NCI-H1092 (cell line): ENCODE data around the gene POLD2.

Experiments
- DNase-seq: peaks from one replicate; lab custom pipeline; 2025; lab: John Stamatoyannopoulos, UW

Gene POLD2

GRCh38 chr7:44152971-44153947 is 29.9 kb upstream of the POLD2 start:
- no peak for DNase-seq

- DNase-seq: no peak
Observed at GRCh38 chr7:44151956-44152355, 28.6 kb upstream of the POLD2 start.

- DNase-seq: no peak
Observed at GRCh38 chr7:44150966-44151941, 27.9 kb upstream of the POLD2 start.

GRCh38 chr7:44150466-44150832 is 27.1 kb upstream of the POLD2 start:
- no peak for DNase-seq

DNA sequence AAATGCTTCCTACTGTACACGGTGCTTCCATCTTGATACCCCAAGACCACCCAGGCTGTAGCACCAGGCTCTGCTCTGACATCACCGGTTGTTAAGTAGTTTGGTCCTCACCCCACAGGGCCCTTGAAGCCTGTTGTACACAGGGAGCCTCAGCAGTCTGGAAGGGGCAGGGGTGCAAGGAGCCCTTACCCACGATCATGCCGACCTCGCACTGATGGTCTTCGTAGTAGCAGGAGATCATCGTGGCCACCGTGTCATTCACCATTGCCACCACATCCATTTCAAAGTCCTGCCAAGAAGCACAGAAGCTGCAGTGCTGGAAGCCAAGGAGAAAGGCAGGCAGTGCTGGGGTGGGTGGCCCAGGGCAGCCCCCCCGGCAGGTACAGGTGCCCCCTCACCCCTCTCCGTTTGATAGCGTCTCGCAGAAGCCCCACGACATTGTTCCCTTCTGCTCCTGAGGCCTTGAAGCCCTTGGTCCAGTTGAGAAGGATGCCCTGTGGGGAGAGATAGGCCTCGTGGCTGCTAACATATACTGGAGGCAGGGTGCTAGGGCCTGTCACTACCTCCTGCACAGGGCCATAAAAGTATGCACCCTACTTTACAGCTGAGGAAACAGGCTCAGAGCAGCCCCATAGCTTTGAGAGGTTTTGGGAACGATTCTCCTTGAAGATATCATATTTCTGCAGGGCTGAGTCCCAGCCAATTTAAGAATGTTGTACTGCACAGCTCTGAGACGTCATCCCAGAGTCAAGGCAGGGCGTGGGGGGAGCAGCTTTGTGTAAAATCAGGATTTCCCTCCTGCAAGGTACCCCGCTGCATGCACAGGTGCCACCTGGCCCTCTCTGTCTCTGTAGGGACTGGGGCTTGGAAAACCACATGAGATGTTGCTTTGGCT is 26.5 kb upstream of the POLD2 start:
- DNase-seq: no peak

GRCh38 chr7:44148961-44149536 is 25.7 kb upstream of the POLD2 start:
- DNase-seq: no peak

- DNase-seq: no peak
Observed at GRCh38 chr7:44148166-44148565, 24.8 kb upstream of the POLD2 start.

DNA sequence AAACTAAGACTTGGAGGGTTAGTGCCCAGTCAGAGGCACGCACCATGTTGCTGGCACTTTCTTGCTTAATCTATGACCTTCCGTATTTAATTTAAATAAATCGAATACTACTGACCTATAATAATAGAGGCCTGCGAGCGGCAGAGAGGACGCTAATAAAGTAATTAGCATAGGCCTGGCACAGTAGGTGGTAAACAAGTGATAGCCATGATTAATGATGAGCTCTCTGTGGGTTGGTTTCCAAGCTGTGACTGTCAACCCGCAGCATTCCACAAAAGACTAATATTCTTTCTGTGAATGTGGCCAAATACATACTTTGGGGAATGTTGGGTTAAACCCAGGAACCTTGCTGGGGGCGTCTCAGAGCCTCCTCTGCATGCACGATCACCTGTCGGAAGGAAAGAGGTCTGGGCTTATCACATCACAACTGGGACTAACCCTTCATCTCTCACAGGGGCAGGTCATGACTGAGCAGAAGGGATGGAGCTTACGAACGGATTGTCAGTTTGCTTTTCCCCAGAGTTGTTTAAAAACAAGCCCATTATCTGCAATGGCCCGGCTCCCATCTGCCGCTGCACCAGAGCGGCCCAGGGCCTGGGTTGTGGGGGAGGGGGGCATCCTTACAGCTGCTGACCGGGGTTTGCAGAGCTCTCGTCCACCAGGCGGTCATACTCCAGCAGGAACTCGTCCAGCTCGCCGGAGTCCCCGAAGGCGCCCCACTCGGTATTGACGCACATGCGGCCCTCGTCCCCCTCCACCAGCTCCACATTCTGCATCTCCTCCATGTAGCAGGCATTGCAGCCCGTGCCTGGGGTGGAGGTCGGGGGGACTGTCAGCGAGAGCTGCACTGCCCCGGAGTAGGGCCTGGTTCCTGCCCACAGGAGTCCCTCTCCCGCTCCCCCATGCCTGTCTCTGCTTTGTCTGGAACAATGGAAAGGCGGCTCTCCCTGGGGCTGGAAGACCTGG is 24.0 kb upstream of the POLD2 start:
- DNase-seq: no peak

GRCh38 chr7:44145969-44146911 is 22.9 kb upstream of the POLD2 start:
- no peak for DNase-seq

DNA sequence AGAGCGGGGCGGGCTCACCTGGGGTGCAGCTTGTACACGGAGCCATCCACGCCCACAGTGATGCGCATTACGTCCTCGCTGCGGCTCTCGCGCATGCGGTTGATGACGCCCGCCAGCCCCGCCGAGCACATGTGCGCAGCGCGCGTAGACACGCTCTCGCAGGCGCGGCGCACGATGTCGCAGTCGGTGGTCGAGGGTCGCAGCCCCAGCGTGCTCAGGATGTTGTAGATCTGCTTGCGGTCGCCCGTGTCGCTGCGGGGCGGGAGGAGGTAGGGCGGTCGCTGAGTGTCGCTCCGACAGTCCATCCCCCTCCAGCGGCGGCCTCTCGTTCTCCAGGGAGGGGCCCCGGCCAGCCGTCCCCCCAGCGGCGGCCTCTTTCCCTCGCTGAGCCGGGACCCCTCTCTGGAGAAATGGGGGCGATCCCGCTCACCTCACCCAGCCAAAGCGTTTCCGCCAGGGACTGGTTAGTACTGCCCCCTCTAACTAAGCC is 22.2 kb upstream of the POLD2 start:
- no peak for DNase-seq

GRCh38 chr7:44144968-44145478 is 21.7 kb upstream of the POLD2 start:
- DNase-seq: no peak

DNA sequence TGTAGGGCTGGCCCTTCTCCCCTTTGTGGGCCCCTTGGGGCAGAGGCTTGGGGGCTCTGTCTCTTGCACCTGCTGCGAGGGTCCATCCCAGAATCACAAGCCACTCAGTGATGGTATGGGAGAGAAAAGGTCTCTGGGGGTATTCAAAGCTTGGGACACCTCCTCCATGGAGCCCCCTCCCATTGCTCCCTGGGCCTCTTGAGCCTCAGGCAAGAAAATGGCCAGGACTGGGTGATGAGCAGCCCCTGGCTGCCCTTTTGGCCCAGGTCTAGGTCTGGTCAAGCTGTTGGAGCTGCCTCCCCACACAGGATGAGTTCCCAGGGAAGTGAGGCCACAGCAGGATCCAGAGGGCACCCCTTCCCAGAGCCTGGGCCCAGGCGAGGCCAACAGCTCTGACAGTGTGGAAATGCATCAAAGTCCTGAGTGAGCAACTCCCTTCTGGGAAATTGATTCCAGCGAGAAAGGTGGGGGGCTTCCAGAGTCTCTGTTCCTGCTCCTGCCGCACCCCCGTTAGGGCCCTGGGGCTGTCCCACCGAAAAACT is 21.1 kb upstream of the POLD2 start:
- no peak for DNase-seq

DNA sequence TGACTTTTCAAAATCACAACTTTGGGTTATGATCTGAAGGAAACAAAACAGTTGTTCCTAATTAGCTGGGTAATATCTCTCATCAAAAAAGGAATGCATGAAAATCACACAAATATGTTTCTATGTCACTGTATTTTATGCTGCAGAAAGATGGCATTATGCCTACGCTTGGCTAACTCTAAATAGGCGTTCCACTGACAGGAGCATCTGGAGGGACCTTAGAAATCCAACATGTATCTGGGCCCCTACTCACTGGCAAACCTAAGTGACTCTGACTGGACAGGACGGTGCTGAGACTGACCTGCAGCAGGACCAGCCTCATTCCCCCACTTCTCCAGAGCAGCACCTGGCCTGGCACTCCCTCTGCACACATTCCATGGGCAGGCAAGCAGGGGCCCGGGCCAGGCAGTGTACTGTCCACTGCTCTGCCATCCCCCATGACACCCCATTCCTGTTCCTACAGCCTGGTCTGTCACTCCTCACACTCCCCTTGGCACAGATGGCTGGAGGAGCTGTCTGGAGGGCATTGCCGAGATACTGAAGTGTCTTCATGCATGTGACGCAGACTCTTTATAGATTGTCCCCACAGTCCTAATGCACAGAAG is 20.4 kb upstream of the POLD2 start:
- DNase-seq: no peak

DNA sequence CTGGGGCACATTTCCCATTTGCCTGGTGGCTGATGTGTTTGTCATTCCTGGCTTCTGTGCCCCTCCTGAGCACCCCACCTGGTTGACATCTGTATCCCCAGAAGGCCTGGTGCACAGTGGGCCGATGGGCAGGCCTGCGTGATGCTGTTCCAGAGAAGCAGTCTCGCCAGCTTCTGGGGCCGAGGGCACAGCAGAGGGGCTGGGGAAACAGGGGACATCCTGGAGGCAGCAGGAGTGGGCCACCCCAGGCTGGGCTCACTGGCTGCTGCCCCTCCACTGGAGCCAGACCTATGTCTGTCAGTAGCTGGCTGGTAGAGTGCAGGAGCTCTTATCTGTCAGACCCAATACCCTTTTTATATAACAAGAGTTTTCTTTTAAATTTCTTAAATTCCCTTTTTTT is 18.7 kb upstream of the POLD2 start:
- DNase-seq: no peak

- no peak for DNase-seq
Observed at GRCh38 chr7:44141221-44141850, 18.0 kb upstream of the POLD2 start, which contains the start of gene MYL7. MYL7 (minus strand) TSS chr7:44141332; CDS start chr7:44141305, 27 bp downstream.

GRCh38 chr7:44140341-44140740 is 17.0 kb upstream of the POLD2 start:
- DNase-seq: no peak

DNA sequence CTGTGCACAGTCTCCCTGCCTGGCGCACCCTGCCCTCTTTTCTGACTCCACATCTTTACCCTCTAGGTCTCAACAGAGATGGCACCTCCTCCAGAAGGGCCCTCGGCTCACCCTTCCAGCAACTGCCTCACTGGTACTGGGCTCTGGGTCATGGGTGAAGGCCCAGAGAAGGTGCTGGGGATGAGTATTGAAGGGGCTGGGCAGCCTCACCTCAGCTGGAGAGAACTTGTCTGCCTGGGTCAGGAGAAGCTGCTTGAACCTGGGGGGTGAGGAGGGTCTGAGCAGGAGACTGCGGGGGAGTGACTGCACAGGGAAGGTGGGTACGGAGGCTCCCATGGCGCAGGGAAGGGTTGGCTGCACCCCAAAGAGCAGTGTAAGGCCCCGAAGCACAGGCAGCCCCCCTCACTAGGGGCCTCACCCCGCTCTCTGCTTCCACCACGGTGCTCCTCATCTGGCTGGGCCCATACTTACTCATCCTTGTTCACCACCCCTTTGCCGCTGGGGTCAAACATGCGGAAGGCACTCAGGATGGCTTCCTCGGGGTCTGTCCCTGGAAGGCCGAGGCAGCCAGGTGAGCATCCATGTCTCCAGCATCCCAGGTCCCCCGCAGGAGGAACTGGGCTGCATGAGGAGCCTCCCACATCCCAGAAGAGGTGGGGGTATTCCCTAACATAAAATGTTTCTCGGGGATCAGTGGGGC is 16.1 kb upstream of the POLD2 start:
- no peak for DNase-seq
